GM03348 (cell line): ENCODE measurements around the gene AKAP1.

Experiments
- DNase-seq: peaks from one replicate; pipeline ENCODE4 v3.0.0; 2012; ENCODE audit warnings: low spot score

Gene AKAP1

GRCh38 chr17:57165754-57166153 lies 80.7 kb downstream of the AKAP1 start:
- no peak for DNase-seq

- DNase-seq = no peak
Observed at GRCh38 chr17:57166803-57167202, 81.8 kb downstream of the AKAP1 start.

GRCh38 chr17:57168695-57169094 lies 83.6 kb downstream of the AKAP1 start:
- no peak for DNase-seq

GRCh38 chr17:57170866-57171265 lies 85.8 kb downstream of the AKAP1 start:
- no peak for DNase-seq
